Measurements from ENCODE around the gene TSHR.

The TSHR gene

DNA sequence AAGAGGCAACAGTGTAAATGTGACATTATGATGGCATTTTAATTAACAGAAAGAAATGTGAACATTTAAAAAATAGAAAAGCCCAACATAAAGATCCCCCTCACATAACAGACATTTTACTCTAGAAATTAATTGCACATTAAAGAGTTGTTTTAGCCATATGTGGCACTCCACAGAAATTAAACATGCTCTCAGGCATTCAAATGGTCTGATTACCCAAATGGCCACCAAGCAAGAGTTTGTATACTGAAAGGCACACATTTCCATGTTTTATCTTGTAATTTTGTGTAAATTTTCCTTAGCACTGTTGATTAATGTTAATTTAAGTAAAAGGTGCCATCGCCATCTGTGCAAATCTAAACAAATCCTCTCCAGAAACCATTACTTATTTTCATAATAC, 221.8 kb downstream of the TSHR start:
- peak overlapping the region; percentile 17 for H3K4me3 ChIP-seq (ENCODE audit: severe bottlenecking)

DNA sequence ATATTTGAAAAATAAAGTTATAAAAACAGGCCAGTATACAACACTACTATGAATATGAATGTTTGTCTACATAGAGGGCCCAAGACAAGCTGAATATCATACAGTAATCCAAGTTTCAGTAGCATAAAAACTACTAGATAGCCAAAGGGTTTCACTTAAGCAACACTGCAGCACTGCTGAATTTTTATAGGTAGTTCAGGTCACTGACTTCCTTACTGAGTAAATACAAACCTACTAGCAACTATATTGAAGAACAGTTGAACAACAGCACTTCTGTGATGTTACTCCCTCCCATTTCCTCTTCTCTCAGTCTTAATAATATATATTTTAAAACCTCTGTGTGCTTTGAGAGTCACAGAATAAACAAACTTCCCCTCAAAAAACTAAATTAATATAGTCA, 222.6 kb downstream of the TSHR start:
- Histone ChIP-seq H3K4me3 (ENCODE audit: severe bottlenecking) (no peak overlapping the region), H3K27me3 (ENCODE audit: insufficient read depth, poor library complexity, severe bottlenecking) (no peaks in the 10 kb centered on the region), H3K4me1 (ENCODE audit: insufficient read depth, poor library complexity, severe bottlenecking) (peaks cover 18% of the 10 kb centered on the region), H3K27ac (ENCODE audit: poor library complexity, severe bottlenecking) (no peak overlapping the region), H3K36me3 (ENCODE audit: low read depth) (peaks cover 11% of the 10 kb centered on the region; the same call in 1 of the 2 replicates), H3K9me3 (ENCODE audit: severe bottlenecking) (no peaks in the 10 kb centered on the region)
- DNase-seq (ENCODE audit: low spot score), result no peak
- TF ChIP-seq, protein P1, sequence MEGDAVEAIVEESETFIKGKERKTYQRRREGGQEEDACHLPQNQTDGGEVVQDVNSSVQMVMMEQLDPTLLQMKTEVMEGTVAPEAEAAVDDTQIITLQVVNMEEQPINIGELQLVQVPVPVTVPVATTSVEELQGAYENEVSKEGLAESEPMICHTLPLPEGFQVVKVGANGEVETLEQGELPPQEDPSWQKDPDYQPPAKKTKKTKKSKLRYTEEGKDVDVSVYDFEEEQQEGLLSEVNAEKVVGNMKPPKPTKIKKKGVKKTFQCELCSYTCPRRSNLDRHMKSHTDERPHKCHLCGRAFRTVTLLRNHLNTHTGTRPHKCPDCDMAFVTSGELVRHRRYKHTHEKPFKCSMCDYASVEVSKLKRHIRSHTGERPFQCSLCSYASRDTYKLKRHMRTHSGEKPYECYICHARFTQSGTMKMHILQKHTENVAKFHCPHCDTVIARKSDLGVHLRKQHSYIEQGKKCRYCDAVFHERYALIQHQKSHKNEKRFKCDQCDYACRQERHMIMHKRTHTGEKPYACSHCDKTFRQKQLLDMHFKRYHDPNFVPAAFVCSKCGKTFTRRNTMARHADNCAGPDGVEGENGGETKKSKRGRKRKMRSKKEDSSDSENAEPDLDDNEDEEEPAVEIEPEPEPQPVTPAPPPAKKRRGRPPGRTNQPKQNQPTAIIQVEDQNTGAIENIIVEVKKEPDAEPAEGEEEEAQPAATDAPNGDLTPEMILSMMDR (IDR thresholded peaks at IDR 0.05; ENCODE audit: poor library complexity, severe bottlenecking), result no peak
- ATAC-seq (ENCODE audit: low read depth), result peak; percentile 60

More for the DNA sequence above, 221.8 kb downstream of the TSHR start:
- no peaks in the 10 kb centered on the region for H3K27me3 ChIP-seq (ENCODE audit: insufficient read depth, poor library complexity, severe bottlenecking)
- DNase-seq (ENCODE audit: low spot score) (no peak), ATAC-seq (ENCODE audit: low read depth) (no peak)
- H3K36me3 ChIP-seq (ENCODE audit: low read depth), result peaks cover 11% of the 10 kb centered on the region; the same call in 1 of the 2 replicates
- H3K4me1 ChIP-seq (ENCODE audit: insufficient read depth, poor library complexity, severe bottlenecking), result peaks cover 18% of the 10 kb centered on the region
- H3K9me3 ChIP-seq (ENCODE audit: severe bottlenecking), result no peaks in the 10 kb centered on the region
- no peak overlapping the region for H3K27ac ChIP-seq (ENCODE audit: poor library complexity, severe bottlenecking)
- TF ChIP-seq, protein P1 (IDR thresholded peaks at IDR 0.05; ENCODE audit: poor library complexity, severe bottlenecking), result no peak

DNA sequence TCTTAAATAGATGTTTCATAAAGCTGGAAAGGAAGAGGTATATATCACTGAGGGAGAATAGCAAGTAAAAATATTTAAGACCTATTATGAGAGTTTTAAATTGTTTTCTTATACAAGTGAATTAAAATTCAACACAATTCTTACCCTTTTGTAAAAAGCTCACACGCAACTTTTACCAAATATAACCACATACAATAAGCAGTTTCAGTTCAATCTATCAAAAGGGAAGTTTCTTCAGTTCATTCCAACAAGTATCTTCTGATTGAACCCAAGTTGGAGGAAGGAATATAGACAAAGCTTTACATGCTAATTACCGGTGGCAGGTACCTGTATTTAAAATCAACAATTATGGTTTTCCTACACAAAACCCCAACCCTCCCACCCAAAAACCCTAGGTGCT, 224.2 kb downstream of the TSHR start:
- Histone ChIP-seq H3K27me3 (ENCODE audit: insufficient read depth, poor library complexity, severe bottlenecking) (no peaks in the 10 kb centered on the region), H3K4me1 (ENCODE audit: insufficient read depth, poor library complexity, severe bottlenecking) (peaks cover 20% of the 10 kb centered on the region), H3K27ac (ENCODE audit: poor library complexity, severe bottlenecking) (no peak overlapping the region), H3K9me3 (ENCODE audit: severe bottlenecking) (no peaks in the 10 kb centered on the region), H3K4me3 (ENCODE audit: severe bottlenecking) (no peak overlapping the region), H3K36me3 (ENCODE audit: low read depth) (peaks cover 18% of the 10 kb centered on the region)
- TF ChIP-seq, protein P1 (IDR thresholded peaks at IDR 0.05; ENCODE audit: poor library complexity, severe bottlenecking), result no peak
- no peak for DNase-seq (ENCODE audit: low spot score)
- no peak for ATAC-seq (ENCODE audit: low read depth)

GRCh38 chr14:81187832-81188522, 232.6 kb downstream of the TSHR start:
- Histone ChIP-seq H3K27ac (ENCODE audit: poor library complexity, severe bottlenecking) (no peak overlapping the region), H3K27me3 (ENCODE audit: insufficient read depth, poor library complexity, severe bottlenecking) (peaks cover 3% of the 10 kb centered on the region), H3K4me3 (ENCODE audit: severe bottlenecking) (no peak overlapping the region), H3K9me3 (ENCODE audit: severe bottlenecking) (no peaks in the 10 kb centered on the region), H3K36me3 (ENCODE audit: low read depth) (peaks cover 61% of the 10 kb centered on the region), H3K4me1 (ENCODE audit: insufficient read depth, poor library complexity, severe bottlenecking) (peaks cover 2% of the 10 kb centered on the region)
- TF ChIP-seq, protein P1 (IDR thresholded peaks at IDR 0.05; ENCODE audit: poor library complexity, severe bottlenecking), result no peak
- DNase-seq (ENCODE audit: low spot score) (no peak), ATAC-seq (ENCODE audit: low read depth) (no peak)

- peaks cover 3% of the 10 kb centered on the region for H3K27me3 ChIP-seq (ENCODE audit: insufficient read depth, poor library complexity, severe bottlenecking)
- H3K36me3 ChIP-seq (ENCODE audit: low read depth), result peaks cover 75% of the 10 kb centered on the region
- DNase-seq (ENCODE audit: low spot score) (no peak), ATAC-seq (ENCODE audit: low read depth) (no peak)
- TF ChIP-seq, protein P1 (IDR thresholded peaks at IDR 0.05; ENCODE audit: poor library complexity, severe bottlenecking), result no peak
- no peak overlapping the region for H3K27ac ChIP-seq (ENCODE audit: poor library complexity, severe bottlenecking)
- no peak overlapping the region for H3K4me3 ChIP-seq (ENCODE audit: severe bottlenecking)
- no peaks in the 10 kb centered on the region for H3K9me3 ChIP-seq (ENCODE audit: severe bottlenecking)
- peaks cover 4% of the 10 kb centered on the region for H3K4me1 ChIP-seq (ENCODE audit: insufficient read depth, poor library complexity, severe bottlenecking)
Observed at GRCh38 chr14:81192594-81192993, 237.2 kb downstream of the TSHR start.

Measured in RWPE2 (cell line).